ENCODE results near the gene ATOH8. TPM values are rescaled to one million over a fixed set of nuclear protein-coding genes. Genes with fewer than 3 reads are reported as not detected.

Gene ATOH8
- polyA plus RNA-seq, 1 experiment, result 2.8 TPM

- ChIA-PET CTCF (interaction anchor here (1.2 to 2.9 kb wide), 2 partner anchors 83 to 95 kb away, joined by 3 to 13 read pairs; no protein-coding TSS in a partner anchor), POLR2A (no interaction called here)
- peaks cover 4% of the 10 kb centered on the region for H3K27me3 ChIP-seq (ENCODE audit: control insufficient read depth, insufficient read depth, low read length)
- no peak for TF ChIP-seq CTCF (IDR thresholded peaks at IDR 0.05; ENCODE audit: low read depth, low read length)
- H3K9me3 ChIP-seq (ENCODE audit: control insufficient read depth, insufficient read depth, low read length), result no peaks in the 10 kb centered on the region
- no peak overlapping the region for H3K4me3 ChIP-seq (ENCODE audit: low read depth, low read length)
- DNase-seq (ENCODE audit: low read depth, low spot score), result no peak
- H3K27ac ChIP-seq (ENCODE audit: low read depth, low read length), result no peak overlapping the region
Measured at GRCh38 chr2:85731606-85732005, 22.2 kb upstream of the ATOH8 start.

GRCh38 chr2:85732467-85733120, 21.2 kb upstream of the ATOH8 start:
- TF ChIP-seq CTCF (IDR thresholded peaks at IDR 0.05; ENCODE audit: low read depth, low read length), result no peak
- CTCF ChIA-PET, result interaction anchor here (1.2 to 2.9 kb wide), 4 partner anchors 18 to 96 kb away, joined by 3 to 13 read pairs (median 4); no protein-coding TSS in a partner anchor
- H3K9me3 ChIP-seq (ENCODE audit: control insufficient read depth, insufficient read depth, low read length), result no peaks in the 10 kb centered on the region
- POLR2A ChIA-PET, result interaction anchor here (0.5 to 0.6 kb wide), 2 partner anchors 10 to 76 kb away, joined by 3 read pairs; no protein-coding TSS in a partner anchor
- H3K4me3 ChIP-seq (ENCODE audit: low read depth, low read length), result no peak overlapping the region
- no peak for DNase-seq (ENCODE audit: low read depth, low spot score)
- peaks cover 4% of the 10 kb centered on the region for H3K27me3 ChIP-seq (ENCODE audit: control insufficient read depth, insufficient read depth, low read length)
- no peak overlapping the region for H3K27ac ChIP-seq (ENCODE audit: low read depth, low read length)

DNA sequence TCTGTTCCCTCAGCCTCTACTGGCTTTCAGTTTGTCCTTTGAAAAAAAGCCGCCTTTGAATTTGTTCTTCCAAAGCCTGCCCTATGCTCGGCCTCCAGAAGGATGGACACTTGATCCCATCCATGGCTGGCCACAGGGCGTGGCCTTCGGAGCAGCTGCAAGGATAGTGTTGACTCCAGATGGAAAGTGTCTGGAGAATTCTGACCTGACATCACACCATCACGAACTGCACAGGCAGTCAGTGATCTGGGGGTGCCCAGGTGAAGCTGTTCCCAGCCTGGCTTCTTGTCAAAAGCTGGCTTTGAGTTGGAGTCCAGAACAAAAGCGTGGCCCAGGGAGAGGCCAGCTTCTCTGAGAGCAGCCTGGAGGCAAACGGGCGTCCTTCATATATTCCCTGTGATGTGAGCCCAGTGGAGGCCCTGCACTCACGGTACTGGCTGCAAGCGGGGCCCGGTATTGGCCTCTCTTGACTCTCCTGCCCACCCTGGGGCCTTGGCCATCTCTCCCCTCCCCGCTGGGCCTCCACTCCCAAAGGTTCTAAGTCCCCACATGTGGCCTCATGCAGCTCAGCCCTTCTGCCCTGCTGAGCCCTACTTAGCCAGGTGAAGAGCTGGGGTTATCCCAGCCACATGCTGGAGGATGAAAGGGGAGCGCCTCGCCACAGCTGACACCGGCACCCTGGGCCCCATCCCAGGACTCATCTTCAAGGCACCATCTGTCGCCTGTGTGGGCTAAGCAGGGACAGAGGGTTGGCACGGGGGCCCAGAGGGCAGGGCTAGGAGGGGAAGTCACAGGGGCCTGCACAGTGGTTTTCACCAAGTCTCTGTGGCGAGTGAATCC, 20.4 kb upstream of the ATOH8 start:
- TF ChIP-seq CTCF (IDR thresholded peaks at IDR 0.05; ENCODE audit: low read depth, low read length), result no peak
- Histone ChIP-seq H3K27ac (ENCODE audit: low read depth, low read length) (no peak overlapping the region), H3K4me3 (ENCODE audit: low read depth, low read length) (no peak overlapping the region), H3K27me3 (ENCODE audit: control insufficient read depth, insufficient read depth, low read length) (no peaks in the 10 kb centered on the region), H3K9me3 (ENCODE audit: control insufficient read depth, insufficient read depth, low read length) (no peaks in the 10 kb centered on the region)
- CTCF ChIA-PET, result interaction anchor here (1.4 to 2.9 kb wide), 3 partner anchors 17 to 88 kb away, joined by 3 to 13 read pairs (median 4); no protein-coding TSS in a partner anchor
- POLR2A ChIA-PET, result interaction anchor here (0.6 kb wide), 1 partner anchor 77 kb away, joined by 3 read pairs; no protein-coding TSS in a partner anchor
- DNase-seq (ENCODE audit: low read depth, low spot score), result no peak

GRCh38 chr2:85734015-85734414, 19.8 kb upstream of the ATOH8 start:
- H3K9me3 ChIP-seq (ENCODE audit: control insufficient read depth, insufficient read depth, low read length), result no peaks in the 10 kb centered on the region
- TF ChIP-seq CTCF (IDR thresholded peaks at IDR 0.05; ENCODE audit: low read depth, low read length), result no peak
- H3K4me3 ChIP-seq (ENCODE audit: low read depth, low read length), result no peak overlapping the region
- POLR2A ChIA-PET, result interaction anchor here (0.8 kb wide), 1 partner anchor 38 kb away, joined by 3 read pairs; no protein-coding TSS in a partner anchor
- H3K27me3 ChIP-seq (ENCODE audit: control insufficient read depth, insufficient read depth, low read length), result no peaks in the 10 kb centered on the region
- no peak overlapping the region for H3K27ac ChIP-seq (ENCODE audit: low read depth, low read length)
- no peak for DNase-seq (ENCODE audit: low read depth, low spot score)
- CTCF ChIA-PET, result interaction anchor here (1.3 to 2.9 kb wide), 3 partner anchors 16 to 81 kb away, joined by 4 to 13 read pairs (median 5); no protein-coding TSS in a partner anchor
